Left ventricle myocardium superior (tissue), 1 donor: Measurements from ENCODE around the gene NEURL1B. TPM values are rescaled to one million over a fixed set of nuclear protein-coding genes. Genes with fewer than 3 reads are reported as not detected.
A peak's percentile ranks its signal among the peaks of the same experiment; 100 is the strongest.

Experiments used
- ATAC-seq: fragments of 200-7000 bp; cut with Tn5 transposase; one replicate; pipeline ENCODE4 v1.9.1; 2020; ENCODE audit warnings: mild to moderate bottlenecking, moderate library complexity
- DNase-seq: peaks from one replicate; pipeline ENCODE4 v3.0.0-alpha.2; 2020
- intact Hi-C: fragments of 100-400 bp; cut with micrococcal nuclease; formaldehyde crosslinking; loops from one replicate; pipeline ENCODE4 v1.11.0; 2022
- total RNA-seq: library from RNA; stranded (reverse); fragmentation: NEBNext Ultra II Directional; extraction: Animal tissue kit (Norgen Biotek cat#: 25700); gene quantifications from one replicate; pipeline ENCODE4 v1.2.1, GENCODE V29; 2021
- donor health status: DM: no; HTN: yes; CAD: no; lungs with severe emphysema.

Gene NEURL1B
- total RNA-seq, 1 donor from 2014 or later, result 32.0 TPM

GRCh38 chr5:172686539-172687390 lies 45.7 kb downstream of the NEURL1B start:
- ATAC-seq (no peak), DNase-seq (no peak)
- intact Hi-C loops, result no loop called here

GRCh38 chr5:172687940-172688339 lies 46.9 kb downstream of the NEURL1B start:
- intact Hi-C loops, result no loop called here
- DNase-seq (no peak), ATAC-seq (no peak)

GRCh38 chr5:172688349-172689217 lies 47.5 kb downstream of the NEURL1B start:
- peak; percentile 72 for DNase-seq

GRCh38 chr5:172689218-172689572 lies 48.1 kb downstream of the NEURL1B start:
- DNase-seq (no peak), ATAC-seq (no peak)
- intact Hi-C loops, result no loop called here

More at GRCh38 chr5:172688349-172689217, 47.5 kb downstream of the NEURL1B start:
- ATAC-seq, result peak; percentile 47
- intact Hi-C loops, result no loop called here

- no peak for ATAC-seq
- intact Hi-C loops, result loop anchor here (10.0 kb wide), 1 partner anchor 45 kb away; the partner anchor contains the start of gene NEURL1B
- no peak for DNase-seq
Measured at GRCh38 chr5:172689801-172690200, 48.7 kb downstream of the NEURL1B start.

DNA sequence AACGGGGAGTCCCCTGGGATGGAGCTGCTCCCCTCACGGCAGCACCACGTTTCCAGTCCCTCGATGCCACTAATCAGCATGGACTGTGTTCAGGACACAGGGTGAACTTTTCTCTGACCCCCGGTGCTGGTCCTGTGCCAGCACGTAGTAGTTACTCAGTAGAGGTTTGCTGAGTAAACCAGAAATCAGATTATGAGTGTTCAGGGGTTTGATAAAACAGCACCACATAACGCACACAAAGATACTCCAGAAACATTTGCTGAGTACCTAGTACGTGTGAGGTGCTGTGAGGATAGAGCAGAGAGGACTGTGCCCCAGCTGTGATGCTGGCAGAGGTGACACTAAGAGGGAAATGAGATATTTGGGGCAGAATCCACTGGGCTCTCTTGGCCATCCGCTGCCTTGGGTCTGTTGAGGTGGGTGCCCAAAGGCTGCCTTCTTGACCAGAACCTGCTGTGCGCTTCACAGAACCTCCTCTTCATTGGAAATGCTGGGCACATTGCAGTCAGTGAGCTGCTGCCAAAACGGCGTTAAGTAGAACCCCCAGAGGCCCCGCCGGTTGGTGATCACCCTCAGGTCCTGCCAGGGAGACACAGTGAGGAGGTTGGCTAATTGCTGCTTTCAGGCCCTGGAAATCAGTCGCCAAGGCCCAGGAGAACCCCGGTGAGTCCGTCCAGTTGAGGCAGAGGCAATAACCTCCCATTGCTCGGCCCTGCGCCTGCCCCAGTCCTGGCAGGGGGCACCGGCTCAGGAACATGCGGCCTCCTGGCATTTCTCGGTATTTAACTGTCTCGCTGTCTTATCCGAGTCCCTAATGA lies 49.4 kb downstream of the NEURL1B start:
- ATAC-seq (no peak), DNase-seq (peak; percentile 52)
- intact Hi-C loops, result loop anchor here (10.0 kb wide), 1 partner anchor 46 kb away; the partner anchor contains the start of gene NEURL1B

DNA sequence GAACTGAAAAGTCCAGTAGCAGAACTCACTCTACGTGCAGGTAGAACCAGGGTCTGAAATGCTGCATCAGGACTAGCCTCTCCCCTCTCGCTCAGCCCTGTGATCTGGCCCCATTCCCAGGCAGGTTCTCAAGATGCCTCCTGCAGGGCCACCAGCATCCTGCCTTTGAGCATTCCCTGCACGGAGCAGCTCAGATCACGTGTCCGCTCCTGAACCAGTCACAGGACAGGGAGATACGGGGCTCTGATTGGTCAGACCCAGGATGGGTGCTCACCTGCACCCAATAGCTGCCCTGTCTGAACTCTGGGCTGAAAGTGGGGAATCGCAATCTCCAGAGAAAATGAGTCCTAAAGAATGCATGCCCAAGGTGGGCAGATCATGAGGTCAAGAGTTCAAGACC lies 50.8 kb downstream of the NEURL1B start:
- intact Hi-C loops, result loop anchor here (10.0 kb wide), 1 partner anchor 47 kb away; the partner anchor contains the start of gene NEURL1B

GRCh38 chr5:172692451-172692850 lies 51.4 kb downstream of the NEURL1B start:
- intact Hi-C loops, result loop anchor here (10.0 kb wide), 1 partner anchor 48 kb away; the partner anchor contains the start of gene NEURL1B
- ATAC-seq (no peak), DNase-seq (no peak)

More for the DNA sequence above, 50.8 kb downstream of the NEURL1B start:
- ATAC-seq, result no peak
- DNase-seq, result no peak

GRCh38 chr5:172692981-172693380 lies 51.9 kb downstream of the NEURL1B start:
- ATAC-seq (peak; percentile 18), DNase-seq (peak; percentile 60)
- intact Hi-C loops, result loop anchor here (10.0 kb wide), 1 partner anchor 48 kb away; the partner anchor contains the start of gene NEURL1B

DNA sequence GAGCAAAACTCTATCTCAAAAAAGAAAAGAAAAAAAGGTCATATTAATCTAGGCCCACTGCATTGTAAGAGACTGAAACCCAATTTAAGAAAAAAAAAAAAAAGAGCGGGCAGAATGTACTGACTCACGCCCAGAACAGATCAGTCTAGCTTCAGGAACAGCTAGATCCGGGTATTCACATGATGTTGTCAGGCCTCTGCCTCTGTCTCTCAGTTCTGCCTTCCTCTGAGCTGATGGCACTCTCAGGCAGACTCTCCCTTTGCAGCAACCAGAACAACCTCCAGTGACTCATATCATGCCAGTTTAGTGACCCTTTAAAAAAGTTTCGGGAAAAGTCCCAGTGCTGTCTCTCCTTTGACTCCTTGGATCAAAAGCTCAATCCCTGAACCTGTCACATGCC lies 53.0 kb downstream of the NEURL1B start:
- DNase-seq (no peak), ATAC-seq (no peak)
- intact Hi-C loops, result loop anchor here (10.0 kb wide), 1 partner anchor 49 kb away; the partner anchor contains the start of gene NEURL1B

DNA sequence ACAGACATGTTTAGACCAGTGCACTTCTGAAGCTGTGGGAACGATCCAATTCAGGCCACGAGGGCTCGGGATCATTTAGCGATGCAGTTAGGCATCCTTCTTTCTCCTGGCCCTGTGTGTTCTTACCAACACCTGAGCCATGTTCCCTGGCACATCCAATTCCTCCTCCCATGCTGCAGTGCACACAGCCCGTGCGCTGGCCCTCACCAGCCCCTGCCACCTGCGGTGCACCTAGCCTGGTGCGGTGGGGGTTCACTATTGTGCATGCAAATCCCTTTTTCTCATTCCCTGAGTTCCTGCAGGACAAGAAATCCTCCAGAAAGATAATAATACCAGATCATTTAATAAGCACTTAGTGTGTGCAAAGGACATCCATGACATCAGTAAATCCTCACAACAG lies 53.5 kb downstream of the NEURL1B start:
- DNase-seq (no peak), ATAC-seq (no peak)
- intact Hi-C loops, result loop anchor here (10.0 kb wide), 1 partner anchor 50 kb away; the partner anchor contains the start of gene NEURL1B

DNA sequence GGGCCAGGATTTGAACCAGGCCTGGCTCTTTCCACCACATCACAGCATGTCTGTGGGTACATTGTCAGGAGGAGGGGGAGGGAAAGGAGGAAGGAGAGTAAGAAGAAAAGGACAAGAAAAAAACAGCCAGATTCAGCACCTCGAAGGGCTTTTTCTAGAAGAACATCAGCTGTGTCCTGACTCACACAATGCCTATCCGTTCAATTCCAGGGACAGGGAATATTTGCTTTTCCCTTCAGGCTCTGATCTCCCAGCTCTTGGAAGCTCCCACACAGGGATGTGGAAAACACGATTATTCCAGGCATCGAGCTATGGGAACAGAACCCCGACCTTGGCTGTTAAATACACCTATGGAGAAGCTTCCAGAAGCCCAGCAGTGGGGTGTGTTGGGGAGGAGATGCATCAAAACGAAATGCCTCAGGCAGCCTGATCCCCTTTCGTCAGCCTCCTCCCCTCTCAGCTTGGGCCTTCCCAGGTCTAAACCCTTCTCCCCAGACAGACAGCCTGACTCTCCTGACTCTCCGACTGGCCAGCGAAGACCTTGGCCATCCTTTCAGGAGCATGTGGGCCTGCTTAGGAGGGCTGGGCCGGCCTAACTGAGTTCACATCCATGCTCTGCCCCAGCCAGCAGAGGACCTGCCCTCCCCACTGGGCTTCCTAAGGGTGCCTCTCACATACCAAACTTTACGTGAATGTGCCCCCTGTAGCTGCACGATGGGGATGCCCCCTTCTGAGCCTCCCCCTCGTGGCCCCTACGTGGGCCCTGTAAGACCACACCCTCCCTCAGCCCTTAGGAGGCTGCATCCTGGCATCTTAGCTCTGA lies 54.4 kb downstream of the NEURL1B start:
- intact Hi-C loops, result loop anchor here (5.0 to 10.0 kb wide), 2 partner anchors 51 to 218 kb away; partner anchors contain the start of gene NEURL1B
- peak; percentile 56 for DNase-seq
- peak; percentile 38 for ATAC-seq

- intact Hi-C loops, result loop anchor here (5.0 to 10.0 kb wide), 2 partner anchors 52 to 219 kb away; partner anchors contain the start of gene NEURL1B
- DNase-seq, result peak; percentile 84
Measured at GRCh38 chr5:172696171-172696849, 55.2 kb downstream of the NEURL1B start.

DNA sequence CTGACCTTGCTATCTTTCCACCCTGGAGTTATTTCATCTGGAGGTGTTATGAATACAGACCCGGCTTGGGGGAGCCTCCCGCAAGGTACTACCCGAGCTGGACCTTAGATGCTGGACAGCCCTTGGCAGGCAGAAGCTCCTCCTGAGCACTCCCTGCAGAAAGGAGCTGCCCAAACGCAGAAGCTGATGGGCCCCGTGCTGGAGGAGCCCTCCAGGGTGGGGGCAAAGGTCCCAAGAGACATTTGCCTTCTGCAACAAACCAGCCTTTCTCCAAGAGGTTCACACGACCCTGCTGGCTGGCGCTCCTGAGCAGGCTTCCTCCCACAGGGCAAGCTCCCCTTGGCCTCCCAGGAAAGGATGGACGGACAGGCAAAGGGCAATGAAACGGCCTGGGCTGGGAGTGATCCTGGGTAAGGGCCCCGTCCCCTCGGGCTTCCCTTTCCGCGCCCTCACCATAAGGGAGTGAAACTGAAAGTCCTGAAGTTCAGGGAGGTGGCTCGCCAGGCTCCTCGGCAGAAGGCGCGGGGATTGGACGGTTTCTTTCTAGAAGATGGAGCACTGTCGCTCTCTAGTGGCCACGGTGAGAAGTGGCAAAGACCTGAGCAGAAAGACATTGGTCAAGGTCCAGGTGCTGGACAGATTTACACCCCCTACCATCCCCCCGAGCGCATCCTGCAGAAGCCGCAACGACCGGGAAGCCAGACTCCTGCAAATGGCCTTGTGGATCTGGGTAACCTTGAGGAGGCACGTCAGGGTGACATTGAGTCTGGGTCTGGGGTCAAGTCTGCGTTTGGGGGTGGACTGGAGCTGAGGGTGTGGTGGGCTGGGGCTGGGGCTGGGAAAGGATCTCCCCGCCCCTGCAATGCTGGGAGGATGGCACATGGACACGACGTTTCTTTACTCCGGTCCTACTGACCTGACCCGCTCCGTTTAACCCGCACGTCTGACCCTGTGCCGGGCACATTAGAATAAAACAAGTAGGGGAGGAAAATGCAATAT lies 56.4 kb downstream of the NEURL1B start:
- intact Hi-C loops, result loop anchor here (5.0 to 10.0 kb wide), 2 partner anchors 53 to 220 kb away; partner anchors contain the start of gene NEURL1B
- peak; percentile 62 for ATAC-seq
- peak; percentile 89 for DNase-seq

More at GRCh38 chr5:172696171-172696849, 55.2 kb downstream of the NEURL1B start:
- peak; percentile 40 for ATAC-seq

- DNase-seq, result no peak
- intact Hi-C loops, result loop anchor here (5.0 to 10.0 kb wide), 2 partner anchors 55 to 222 kb away; partner anchors contain the start of gene NEURL1B
- ATAC-seq, result no peak
Measured at GRCh38 chr5:172699423-172699822, 58.4 kb downstream of the NEURL1B start.

DNA sequence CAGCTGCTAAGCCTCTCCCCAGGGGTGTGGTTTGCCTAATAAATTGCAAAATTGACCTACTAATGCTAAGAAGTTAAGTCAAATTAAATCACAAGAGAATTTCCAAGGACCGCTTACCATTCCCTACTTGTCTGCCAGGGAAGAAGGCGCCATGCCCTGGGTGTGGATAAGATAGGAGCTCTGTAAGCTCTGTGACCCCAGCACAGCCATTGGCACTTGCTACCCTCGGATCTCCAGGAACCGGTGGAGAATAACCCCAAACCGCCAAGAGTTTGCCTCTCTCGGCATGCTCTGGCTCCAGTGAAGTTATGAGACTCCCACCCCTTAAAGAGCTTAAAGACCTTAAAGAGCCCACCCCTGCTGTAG lies 58.9 kb downstream of the NEURL1B start:
- ATAC-seq, result peak; percentile 2
- no peak for DNase-seq
- intact Hi-C loops, result loop anchor here (5.0 to 10.0 kb wide), 2 partner anchors 55 to 223 kb away; partner anchors contain the start of gene NEURL1B
